HG02588 (cell line): ENCODE data around the gene ARHGAP42.
"Not testable (repeated sequence)": the region's sequence is repeated elsewhere in the genome, so short reads cannot be mapped to it uniquely, and the experiment has no call there.

Experiments used
- ATAC-seq: cut with Tn5 transposase; IDR thresholded peaks from one replicate; pipeline ENCODE4 v1.9.1; 2021; ENCODE audit warnings: mild to moderate bottlenecking, moderate library complexity; ENCODE audit not compliant: unreplicated experiment

The ARHGAP42 gene, protein sequence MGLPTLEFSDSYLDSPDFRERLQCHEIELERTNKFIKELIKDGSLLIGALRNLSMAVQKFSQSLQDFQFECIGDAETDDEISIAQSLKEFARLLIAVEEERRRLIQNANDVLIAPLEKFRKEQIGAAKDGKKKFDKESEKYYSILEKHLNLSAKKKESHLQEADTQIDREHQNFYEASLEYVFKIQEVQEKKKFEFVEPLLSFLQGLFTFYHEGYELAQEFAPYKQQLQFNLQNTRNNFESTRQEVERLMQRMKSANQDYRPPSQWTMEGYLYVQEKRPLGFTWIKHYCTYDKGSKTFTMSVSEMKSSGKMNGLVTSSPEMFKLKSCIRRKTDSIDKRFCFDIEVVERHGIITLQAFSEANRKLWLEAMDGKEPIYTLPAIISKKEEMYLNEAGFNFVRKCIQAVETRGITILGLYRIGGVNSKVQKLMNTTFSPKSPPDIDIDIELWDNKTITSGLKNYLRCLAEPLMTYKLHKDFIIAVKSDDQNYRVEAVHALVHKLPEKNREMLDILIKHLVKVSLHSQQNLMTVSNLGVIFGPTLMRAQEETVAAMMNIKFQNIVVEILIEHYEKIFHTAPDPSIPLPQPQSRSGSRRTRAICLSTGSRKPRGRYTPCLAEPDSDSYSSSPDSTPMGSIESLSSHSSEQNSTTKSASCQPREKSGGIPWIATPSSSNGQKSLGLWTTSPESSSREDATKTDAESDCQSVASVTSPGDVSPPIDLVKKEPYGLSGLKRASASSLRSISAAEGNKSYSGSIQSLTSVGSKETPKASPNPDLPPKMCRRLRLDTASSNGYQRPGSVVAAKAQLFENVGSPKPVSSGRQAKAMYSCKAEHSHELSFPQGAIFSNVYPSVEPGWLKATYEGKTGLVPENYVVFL

DNA sequence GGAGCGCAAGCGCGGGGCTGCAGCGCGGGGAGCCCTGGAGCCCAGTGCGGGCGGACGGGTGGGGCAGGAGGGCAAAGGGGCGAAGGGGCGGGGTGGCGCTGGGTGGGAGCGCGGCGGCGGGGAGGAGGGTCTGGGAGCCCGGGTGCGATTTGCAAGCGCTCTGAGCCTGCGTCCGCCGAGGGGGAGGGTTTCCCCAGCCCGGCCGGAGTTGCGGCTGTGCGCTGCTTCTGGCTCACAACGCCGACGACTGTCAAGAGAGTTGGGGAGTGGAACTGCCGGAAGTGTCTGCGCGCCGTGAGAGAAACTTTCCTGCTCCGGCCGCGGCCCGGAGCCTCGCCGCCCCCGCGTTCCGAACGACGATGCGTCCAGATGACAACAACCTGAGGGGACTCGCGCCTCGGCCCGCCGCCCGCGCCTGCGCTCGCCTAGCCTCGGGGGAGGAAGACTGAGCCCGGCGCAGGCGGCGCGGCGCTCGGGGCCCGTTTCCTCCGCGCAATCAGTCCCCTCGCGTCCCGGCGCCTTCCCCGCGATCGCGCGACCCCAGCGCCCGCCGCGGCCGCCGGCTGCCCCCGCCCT, at the start of gene ARHGAP42:
Gene ARHGAP42 (plus strand): TSS at position 235 of the 576 bp plus-strand sequence. CDS start 391 bp downstream, outside the sequence.
- ATAC-seq, result peak; percentile 74

DNA sequence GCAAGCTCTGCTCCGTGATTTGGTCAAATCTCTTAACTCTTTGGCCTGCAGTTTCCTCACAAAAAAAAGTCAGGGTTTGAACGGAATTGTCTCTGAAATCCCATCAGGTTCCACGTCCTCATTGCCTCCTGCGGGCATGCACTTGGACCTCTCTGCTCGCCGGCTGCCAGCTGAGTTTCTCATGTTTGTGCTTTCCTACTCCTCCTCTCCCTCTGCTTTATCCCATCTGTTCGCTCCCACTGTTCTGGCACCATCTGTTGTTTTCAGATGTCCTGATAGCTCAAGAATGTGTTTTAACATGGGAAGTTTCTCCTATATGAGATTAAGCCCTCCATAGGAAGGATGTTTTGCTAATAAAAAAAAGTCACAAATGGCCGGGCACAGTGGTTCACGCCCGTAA, 49.4 kb upstream of the ARHGAP42 start:
- no peak for ATAC-seq

GRCh38 chr11:100638648-100639047, 48.4 kb upstream of the ARHGAP42 start:
- ATAC-seq, result no peak

- no peak for ATAC-seq
Observed at GRCh38 chr11:100639140-100639539, 47.9 kb upstream of the ARHGAP42 start.

- ATAC-seq, result no peak
Observed at GRCh38 chr11:100640071-100640470, 47.0 kb upstream of the ARHGAP42 start.

DNA sequence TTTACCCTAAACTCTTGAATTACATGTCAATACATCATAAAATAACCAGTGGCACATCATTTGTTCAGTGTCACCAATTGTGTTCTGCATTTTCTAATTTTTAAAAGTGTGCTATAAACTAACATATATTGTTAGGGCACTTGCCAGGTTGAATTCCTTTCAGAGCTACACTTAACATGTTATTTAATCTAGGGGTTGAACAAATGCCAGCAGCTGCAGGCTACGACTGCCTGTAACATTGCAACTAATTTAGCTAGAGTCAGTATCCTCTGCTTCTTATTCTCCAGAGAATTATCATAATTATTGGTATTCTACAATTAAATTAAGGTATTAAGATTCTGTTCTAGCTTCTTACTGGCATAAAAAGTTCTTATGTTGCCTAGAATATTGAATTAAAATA, 46.4 kb upstream of the ARHGAP42 start:
- ATAC-seq, result no peak

GRCh38 chr11:100641456-100641855, 45.6 kb upstream of the ARHGAP42 start:
- no peak for ATAC-seq

DNA sequence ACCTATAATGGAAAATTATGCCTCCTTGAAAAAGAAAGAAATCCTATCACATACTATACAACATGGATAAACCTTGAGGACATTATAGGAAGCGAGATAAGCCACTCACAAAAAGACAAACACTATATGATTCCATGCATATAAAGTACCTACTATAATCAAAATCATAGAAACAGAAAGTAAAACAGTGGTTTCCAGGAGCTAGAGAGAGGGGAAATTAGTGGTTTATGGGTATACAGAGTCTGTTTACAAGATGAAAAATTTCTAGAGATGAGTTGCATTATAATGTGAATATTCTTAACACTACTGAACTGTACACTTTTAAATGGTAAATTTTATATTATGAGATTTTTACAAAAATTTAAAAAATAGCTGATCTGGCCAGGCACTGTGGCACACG, 40.5 kb upstream of the ARHGAP42 start:
- ATAC-seq, result no peak

GRCh38 chr11:100647861-100648260, 39.2 kb upstream of the ARHGAP42 start:
- no peak for ATAC-seq

DNA sequence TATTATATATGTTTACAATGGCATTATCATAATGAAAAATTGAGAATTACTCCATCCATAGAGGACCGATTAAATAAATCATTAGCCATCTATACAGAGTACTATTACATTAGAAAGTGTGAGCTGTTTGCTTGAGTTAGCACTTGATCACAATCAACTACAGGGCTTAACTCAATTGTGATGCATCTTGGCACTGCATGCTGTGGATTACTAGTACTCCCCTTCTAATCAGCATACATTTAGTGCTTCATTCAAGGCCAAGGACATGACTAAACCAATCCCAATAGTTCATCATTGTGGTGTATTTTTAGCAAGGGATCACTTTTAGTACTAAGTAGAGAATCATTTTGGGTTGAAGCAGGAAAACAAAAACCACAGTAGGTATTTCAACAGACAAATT, 23.5 kb upstream of the ARHGAP42 start:
- ATAC-seq, result no peak

DNA sequence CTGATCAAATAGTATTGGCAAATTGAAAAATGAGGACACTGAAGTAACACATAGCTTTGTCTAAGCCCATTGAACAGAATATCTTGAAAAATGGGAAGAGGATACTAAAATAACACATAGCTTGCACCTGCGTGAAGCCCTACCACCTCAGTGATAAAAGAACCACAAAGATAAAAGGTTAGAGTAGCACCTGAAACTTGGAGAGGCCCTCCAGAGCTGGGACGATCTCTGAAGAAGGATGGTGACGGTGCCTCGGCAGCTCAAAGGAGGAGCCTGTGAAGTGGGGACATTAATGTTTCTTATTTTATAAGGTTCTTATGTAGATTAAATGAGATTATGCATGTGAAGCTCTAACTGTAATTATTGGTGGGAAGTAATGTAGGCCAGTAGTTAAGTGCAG, 23.1 kb upstream of the ARHGAP42 start:
- ATAC-seq, result no peak

DNA sequence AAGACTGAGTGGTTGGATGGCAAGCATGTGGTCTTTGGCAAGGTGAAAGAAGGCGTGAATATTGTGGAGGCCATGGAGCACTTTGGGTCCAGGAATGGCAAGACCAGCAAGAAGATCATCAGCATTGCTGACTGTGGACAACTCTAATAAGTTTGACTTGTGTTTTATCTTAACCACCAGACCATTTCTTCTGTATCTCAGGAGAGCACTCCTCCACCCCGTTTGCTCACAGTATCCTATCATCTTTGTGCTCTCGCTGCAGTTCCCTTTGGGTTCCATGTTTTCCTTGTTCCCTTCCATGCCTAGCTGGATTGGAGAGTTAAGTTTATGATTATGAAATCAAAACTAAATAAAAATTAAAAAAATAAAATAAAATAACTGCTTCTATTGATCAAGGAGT, 20.3 kb upstream of the ARHGAP42 start:
- not testable (repeated sequence) for ATAC-seq

GRCh38 chr11:100667449-100667848, 19.6 kb upstream of the ARHGAP42 start:
- ATAC-seq, result no peak

DNA sequence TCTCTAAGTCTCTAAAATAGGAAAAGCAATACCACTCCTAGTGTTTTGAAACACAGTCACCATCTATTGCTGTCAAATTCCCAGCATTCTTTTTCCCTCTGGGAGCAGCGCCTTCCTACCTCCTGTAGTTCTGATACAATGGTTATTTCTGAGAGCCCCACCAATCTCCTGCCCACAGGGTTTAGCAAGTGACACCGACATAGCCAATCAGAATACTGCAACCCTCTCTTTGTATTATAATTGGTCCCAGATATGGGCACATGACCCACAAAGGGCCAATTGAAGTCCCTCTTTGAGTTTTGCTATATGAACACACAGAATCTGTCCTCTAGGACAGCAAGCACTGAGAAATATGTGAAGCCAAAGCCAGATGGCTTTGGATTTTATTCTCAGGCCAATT, 16.9 kb upstream of the ARHGAP42 start:
- ATAC-seq, result no peak

DNA sequence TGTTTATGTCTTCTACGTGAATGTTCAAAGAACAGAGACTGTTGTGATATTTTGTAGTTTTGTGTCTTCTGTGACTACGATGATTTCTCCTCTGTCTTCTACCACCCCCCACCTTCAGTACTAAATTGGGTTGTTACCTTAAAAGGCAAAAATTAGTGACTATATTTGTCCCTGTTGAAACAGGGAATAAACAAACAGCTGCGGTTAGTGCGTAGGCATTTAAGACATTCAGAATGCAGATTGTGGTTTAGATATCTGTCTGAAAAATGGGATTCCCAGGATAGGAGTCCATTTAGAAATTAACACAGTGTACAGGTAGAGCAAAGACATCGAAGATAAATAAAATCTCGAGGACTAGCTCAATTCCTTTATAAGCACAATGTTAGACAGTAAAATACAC, 15.6 kb upstream of the ARHGAP42 start:
- no peak for ATAC-seq

DNA sequence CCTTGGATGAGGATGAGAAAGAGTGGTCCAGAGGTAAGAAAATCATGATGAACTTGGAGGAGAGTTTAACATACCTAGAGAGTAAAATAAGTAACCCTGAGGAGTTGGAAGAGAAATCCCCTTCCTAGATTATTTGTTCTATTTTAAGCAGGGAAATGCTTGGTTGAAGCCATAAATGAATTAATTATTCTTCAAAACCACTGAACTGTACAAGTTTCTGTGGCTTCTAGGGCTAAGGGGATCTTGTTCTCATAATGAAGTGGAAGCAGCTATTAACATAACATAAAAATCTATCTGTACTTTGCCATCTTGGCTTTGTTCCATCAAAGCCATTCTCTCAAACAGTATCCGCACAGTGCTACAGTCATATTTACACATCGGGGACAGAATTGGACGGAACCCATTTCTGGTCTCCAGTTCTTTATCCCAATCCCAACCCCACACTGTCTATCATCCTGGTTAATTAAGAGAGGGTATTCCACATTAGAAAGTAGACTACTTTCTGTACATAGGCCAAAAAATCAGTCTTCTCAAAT, 14.5 kb upstream of the ARHGAP42 start:
- no peak for ATAC-seq

DNA sequence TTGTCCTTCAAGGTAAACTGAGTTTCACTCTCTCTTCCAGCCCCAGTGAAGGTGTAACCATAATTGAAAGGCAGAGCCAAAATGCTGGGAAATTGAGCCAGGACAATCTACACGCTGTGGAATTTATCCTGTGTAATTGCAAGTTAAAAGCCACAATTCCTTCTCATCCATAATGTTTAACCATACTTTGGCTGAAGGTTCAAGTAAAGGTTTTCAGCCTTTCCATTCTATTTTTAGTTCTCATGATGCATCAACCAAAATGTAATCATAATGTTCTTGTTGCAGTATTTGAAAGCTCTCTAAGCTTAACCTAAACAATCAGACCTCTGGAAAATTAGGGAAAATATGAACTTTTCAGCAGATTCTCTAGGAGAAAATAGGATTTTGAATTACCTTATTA, 14.0 kb upstream of the ARHGAP42 start:
- ATAC-seq, result no peak

DNA sequence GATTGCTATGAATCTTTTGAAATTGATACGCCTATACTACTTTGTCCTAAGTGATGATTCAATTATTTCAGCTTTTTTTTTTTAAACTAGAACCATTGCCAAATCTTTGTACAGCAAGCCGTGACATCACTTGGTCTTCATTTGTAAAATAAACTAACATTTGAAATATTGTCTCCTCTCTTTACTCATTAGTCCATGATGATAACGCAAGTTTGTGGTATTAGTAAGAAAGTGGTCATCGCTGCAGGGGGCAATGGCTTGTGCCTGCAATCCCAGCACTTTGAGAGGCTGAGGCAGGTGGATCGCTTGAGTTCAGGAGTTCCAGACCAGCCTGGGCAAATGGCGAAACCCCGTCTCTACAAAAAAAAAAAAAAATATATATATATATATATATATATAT, 12.9 kb upstream of the ARHGAP42 start:
- ATAC-seq, result no peak

- ATAC-seq, result no peak
Observed at GRCh38 chr11:100675115-100675650, 11.9 kb upstream of the ARHGAP42 start.

DNA sequence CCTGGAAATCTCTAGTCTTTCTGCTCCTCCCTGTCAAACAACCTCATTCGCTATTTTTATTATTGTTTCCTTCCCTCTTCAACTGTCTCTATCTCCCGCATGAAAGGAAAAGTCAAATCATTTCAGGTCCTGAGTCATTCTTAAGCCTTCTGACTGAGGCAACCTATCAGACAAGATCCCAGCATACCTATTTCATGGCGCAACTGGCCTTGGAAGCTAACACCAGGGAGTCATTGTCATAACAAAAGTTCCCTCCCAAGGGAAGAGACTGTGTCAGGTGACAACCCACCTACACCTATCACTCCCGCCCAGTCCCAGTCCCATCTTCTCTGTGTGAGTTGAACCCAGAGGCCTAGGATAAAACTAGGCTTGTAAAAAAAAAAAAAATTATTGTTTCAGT, 10.2 kb upstream of the ARHGAP42 start:
- ATAC-seq, result no peak

GRCh38 chr11:100677796-100678195, 9.3 kb upstream of the ARHGAP42 start:
- ATAC-seq, result no peak
